ENCODE data around the gene BLID. TPM values are rescaled to one million over a fixed set of nuclear protein-coding genes. Genes with fewer than 3 reads are reported as not detected.

The BLID gene
- total RNA-seq, 1 experiment from 2014 or later = 4.1 TPM

DNA sequence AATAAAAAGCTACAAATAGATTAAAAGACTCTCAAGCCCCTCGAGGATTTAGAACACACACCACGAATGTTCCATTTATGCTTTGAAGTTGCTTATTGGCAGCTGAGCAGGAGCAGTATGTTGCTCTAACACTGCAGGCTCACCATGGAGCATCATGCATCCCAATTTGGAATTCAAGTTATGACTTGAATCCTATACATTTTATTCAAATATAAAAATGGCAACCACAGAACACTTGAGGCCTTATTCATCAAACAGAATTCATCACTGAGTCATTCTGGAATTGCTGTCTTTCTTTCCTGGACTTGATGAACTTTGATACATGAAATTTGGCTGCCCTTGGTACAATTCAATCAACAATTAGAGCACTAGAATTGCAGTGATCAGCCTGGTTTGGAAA lies 24.5 kb upstream of the BLID start:
- BruUV-seq (replicated peaks) = no TSS peak
- ChIA-PET POLR2A (interaction anchor here (0.7 to 7.3 kb wide), 17 partner anchors 10 to 546 kb away, joined by 3 to 82 read pairs (median 4); no protein-coding TSS in a partner anchor), CTCF (interaction anchor here (1.8 kb wide), 1 partner anchor 39 kb away, joined by 8 read pairs; no protein-coding TSS in a partner anchor)
- Mint-ChIP-seq H3K27me3 (ENCODE audit: insufficient read depth, unreplicated experiment) (no peaks in the 10 kb centered on the region), H3K9me3 (ENCODE audit: unreplicated experiment) (no peaks in the 10 kb centered on the region), H3K4me1 (ENCODE audit: insufficient read depth, unreplicated experiment) (peaks cover 45% of the 10 kb centered on the region), H3K27ac (ENCODE audit: low read depth, unreplicated experiment) (peak overlapping the region; percentile 24), H3K4me3 (ENCODE audit: unreplicated experiment) (no peak overlapping the region), H3K36me3 (ENCODE audit: insufficient read depth, unreplicated experiment) (peaks cover 39% of the 10 kb centered on the region)
- DNase-seq (ENCODE audit: unreplicated experiment) = peak; percentile 67
- intact Hi-C loops (cut with micrococcal nuclease) = no loop called here
- TF ChIP-seq, protein P1, sequence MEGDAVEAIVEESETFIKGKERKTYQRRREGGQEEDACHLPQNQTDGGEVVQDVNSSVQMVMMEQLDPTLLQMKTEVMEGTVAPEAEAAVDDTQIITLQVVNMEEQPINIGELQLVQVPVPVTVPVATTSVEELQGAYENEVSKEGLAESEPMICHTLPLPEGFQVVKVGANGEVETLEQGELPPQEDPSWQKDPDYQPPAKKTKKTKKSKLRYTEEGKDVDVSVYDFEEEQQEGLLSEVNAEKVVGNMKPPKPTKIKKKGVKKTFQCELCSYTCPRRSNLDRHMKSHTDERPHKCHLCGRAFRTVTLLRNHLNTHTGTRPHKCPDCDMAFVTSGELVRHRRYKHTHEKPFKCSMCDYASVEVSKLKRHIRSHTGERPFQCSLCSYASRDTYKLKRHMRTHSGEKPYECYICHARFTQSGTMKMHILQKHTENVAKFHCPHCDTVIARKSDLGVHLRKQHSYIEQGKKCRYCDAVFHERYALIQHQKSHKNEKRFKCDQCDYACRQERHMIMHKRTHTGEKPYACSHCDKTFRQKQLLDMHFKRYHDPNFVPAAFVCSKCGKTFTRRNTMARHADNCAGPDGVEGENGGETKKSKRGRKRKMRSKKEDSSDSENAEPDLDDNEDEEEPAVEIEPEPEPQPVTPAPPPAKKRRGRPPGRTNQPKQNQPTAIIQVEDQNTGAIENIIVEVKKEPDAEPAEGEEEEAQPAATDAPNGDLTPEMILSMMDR (IDR thresholded peaks at IDR 0.05; ENCODE audit: unreplicated experiment) = no peak

DNA sequence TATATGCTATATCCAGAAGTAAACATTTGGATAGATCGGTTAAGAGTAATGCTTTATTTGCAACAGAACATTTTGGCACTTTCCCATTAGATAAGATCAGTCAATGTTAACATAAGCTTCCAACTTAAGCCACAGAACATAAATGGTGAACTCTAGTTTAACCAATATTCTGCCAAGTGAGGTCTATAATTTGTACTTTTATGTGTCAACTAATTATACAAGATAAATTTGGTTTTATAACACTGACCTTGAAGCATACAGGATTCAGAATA lies 23.5 kb upstream of the BLID start:
- peaks cover 35% of the 10 kb centered on the region for H3K36me3 Mint-ChIP-seq (ENCODE audit: insufficient read depth, unreplicated experiment)
- H3K27ac Mint-ChIP-seq (ENCODE audit: low read depth, unreplicated experiment) = no peak overlapping the region
- DNase-seq (ENCODE audit: unreplicated experiment) = no peak
- no peak overlapping the region for H3K4me3 Mint-ChIP-seq (ENCODE audit: unreplicated experiment)
- H3K4me1 Mint-ChIP-seq (ENCODE audit: insufficient read depth, unreplicated experiment) = peaks cover 37% of the 10 kb centered on the region
- intact Hi-C loops (cut with micrococcal nuclease) = no loop called here
- TF ChIP-seq, protein P1 (IDR thresholded peaks at IDR 0.05; ENCODE audit: unreplicated experiment) = no peak
- no peaks in the 10 kb centered on the region for H3K27me3 Mint-ChIP-seq (ENCODE audit: insufficient read depth, unreplicated experiment)
- H3K9me3 Mint-ChIP-seq (ENCODE audit: unreplicated experiment) = no peaks in the 10 kb centered on the region
- ChIA-PET CTCF (interaction anchor here (0.5 to 1.8 kb wide), 5 partner anchors 20 to 485 kb away, joined by 3 to 8 read pairs (median 4); no protein-coding TSS in a partner anchor), POLR2A (interaction anchor here (0.6 to 7.3 kb wide), 15 partner anchors 8 to 1792 kb away, joined by 3 to 82 read pairs (median 5); partner anchors contain the start of gene BLID)
- BruUV-seq (replicated peaks) = no TSS peak

DNA sequence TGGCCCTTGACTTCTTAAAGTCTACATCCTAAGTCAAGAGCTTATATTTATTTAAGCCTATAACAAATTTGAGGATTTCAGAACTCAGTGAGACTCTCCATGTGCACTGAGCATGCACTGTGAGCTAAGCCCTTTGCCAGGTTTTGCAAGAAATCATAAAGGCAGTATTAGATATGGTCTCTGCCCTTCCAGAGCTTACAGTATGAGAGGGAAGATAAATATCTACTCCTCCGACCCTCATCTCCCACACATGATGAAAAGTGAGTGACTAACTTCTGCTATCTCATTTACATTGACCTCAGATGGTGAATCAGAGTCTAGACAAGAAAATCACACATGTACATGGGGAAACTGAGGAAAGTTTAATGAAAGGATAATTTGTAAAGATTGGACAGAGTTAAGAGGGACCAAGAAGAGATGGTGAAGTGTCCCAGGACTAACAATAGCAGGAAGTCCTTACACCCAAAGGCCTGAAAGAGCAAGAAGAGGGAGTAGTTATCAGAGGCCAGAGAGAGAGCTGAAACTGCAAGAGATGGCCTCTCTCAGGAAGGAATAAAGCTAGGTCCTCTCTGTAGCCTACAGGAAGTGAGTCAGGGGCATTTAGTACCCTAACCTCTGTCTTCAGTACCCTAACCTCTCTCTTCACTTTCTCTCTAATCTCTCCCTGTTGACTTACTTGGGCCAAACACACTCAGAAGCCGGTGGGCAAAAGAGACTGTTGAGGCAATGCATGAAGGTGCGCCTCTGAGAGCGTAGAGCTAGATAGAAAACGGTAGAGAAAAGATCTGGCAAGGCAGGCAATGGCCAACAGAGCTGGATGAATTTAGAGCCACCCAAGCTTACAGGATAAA lies 23.0 kb upstream of the BLID start:
- Mint-ChIP-seq H3K4me3 (ENCODE audit: unreplicated experiment) (no peak overlapping the region), H3K27ac (ENCODE audit: low read depth, unreplicated experiment) (peak overlapping the region; percentile 26), H3K9me3 (ENCODE audit: unreplicated experiment) (no peaks in the 10 kb centered on the region), H3K27me3 (ENCODE audit: insufficient read depth, unreplicated experiment) (no peaks in the 10 kb centered on the region), H3K36me3 (ENCODE audit: insufficient read depth, unreplicated experiment) (peaks cover 35% of the 10 kb centered on the region), H3K4me1 (ENCODE audit: insufficient read depth, unreplicated experiment) (peaks cover 37% of the 10 kb centered on the region)
- ChIA-PET POLR2A (interaction anchor here (0.6 to 7.3 kb wide), 19 partner anchors 8 to 1792 kb away, joined by 3 to 82 read pairs (median 5); partner anchors contain the start of gene BLID), CTCF (interaction anchor here (0.5 to 1.8 kb wide), 6 partner anchors 18 to 484 kb away, joined by 3 to 8 read pairs (median 4); no protein-coding TSS in a partner anchor)
- intact Hi-C loops (cut with micrococcal nuclease) = no loop called here
- TF ChIP-seq, protein P1 (IDR thresholded peaks at IDR 0.05; ENCODE audit: unreplicated experiment) = no peak
- no TSS peak for BruUV-seq (replicated peaks)
- DNase-seq (ENCODE audit: unreplicated experiment) = no peak

DNA sequence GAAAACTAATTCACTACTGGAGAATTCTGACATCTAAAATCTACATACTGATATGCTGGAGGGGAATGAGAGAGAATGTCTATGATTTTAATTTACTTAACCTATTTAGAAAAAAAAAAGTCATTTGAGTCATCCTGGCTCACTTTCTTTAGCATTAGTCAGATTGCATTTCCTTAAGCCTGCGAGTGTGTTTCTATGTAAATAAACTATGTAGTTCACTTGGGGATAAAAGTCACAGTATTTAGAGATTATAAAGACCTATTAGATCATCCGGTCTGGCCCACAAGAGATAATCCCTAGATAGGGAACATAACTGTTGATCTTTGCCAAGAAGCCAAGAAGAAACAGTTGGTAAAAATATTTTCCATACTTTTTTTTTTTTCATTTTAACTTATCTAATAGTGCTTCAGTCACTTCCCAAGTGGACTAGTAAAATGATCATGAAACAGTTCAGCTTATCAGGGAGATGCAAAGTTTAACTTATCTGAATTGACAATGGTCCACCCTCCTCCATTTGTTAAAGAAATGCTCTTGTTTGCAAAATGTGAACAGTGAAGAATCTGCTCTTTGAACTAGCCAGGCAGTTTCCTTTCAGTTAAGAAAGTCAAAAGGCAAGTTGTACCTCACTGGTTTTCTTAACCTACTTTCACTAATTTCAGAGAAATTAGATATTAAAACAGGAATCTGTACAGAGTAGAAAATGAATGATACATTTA lies 21.2 kb upstream of the BLID start:
- no peak overlapping the region for H3K4me3 Mint-ChIP-seq (ENCODE audit: unreplicated experiment)
- peak overlapping the region; percentile 89 for H3K27ac Mint-ChIP-seq (ENCODE audit: low read depth, unreplicated experiment)
- BruUV-seq (replicated peaks) = no TSS peak
- CTCF ChIA-PET = interaction anchor here (1.5 kb wide), 1 partner anchor 9 kb away, joined by 6 read pairs; no protein-coding TSS in a partner anchor
- peak; percentile 70 for DNase-seq (ENCODE audit: unreplicated experiment)
- TF ChIP-seq, protein P1 (IDR thresholded peaks at IDR 0.05; ENCODE audit: unreplicated experiment) = no peak
- H3K27me3 Mint-ChIP-seq (ENCODE audit: insufficient read depth, unreplicated experiment) = no peaks in the 10 kb centered on the region
- H3K9me3 Mint-ChIP-seq (ENCODE audit: unreplicated experiment) = no peaks in the 10 kb centered on the region
- POLR2A ChIA-PET = interaction anchor here (0.7 to 7.3 kb wide), 14 partner anchors 9 to 60 kb away, joined by 3 to 82 read pairs (median 6); no protein-coding TSS in a partner anchor
- H3K36me3 Mint-ChIP-seq (ENCODE audit: insufficient read depth, unreplicated experiment) = peaks cover 26% of the 10 kb centered on the region
- intact Hi-C loops (cut with micrococcal nuclease) = no loop called here
- H3K4me1 Mint-ChIP-seq (ENCODE audit: insufficient read depth, unreplicated experiment) = peaks cover 46% of the 10 kb centered on the region
